WTC11 (cell line): ENCODE results near the gene COMMD6. TPM values are rescaled to one million over a fixed set of nuclear protein-coding genes. Genes with fewer than 3 reads are reported as not detected.

Experiments used
- ATAC-seq: fragments of 200-7000 bp; cut with Tn5 transposase; 2 replicates; pipeline ENCODE4 v1.10.0; 2021; ENCODE audit warnings: mild to moderate bottlenecking, moderate library complexity
- CTCF ChIA-PET: fragments of 300-600 bp; sonication (Branson Sonifier 250); formaldehyde crosslinking; loops from one replicate; lab custom pipeline; 2021; ENCODE audit warnings: antibody characterized with exemption; lab: Charles Lee
- POLR2A ChIA-PET: fragments of 350-600 bp; sonication (Branson Sonifier 250); formaldehyde crosslinking; loops from one replicate; lab custom pipeline; 2021; ENCODE audit warnings: antibody characterized with exemption; lab: Charles Lee
- DNase-seq: peaks from one replicate; pipeline ENCODE4 v3.0.0; 2021; ENCODE audit warnings: low spot score
- H3K27ac Mint-ChIP-seq: 2 replicates; pipeline ENCODE4 v1.8.0; 2021; ENCODE audit warnings: mixed read lengths
- H3K27me3 Mint-ChIP-seq: 2 replicates; pipeline ENCODE4 v1.8.0; 2021; ENCODE audit warnings: low read depth, mild to moderate bottlenecking, moderate library complexity, mixed read lengths
- H3K36me3 Mint-ChIP-seq: 2 replicates; pipeline ENCODE4 v1.8.0; 2021; ENCODE audit warnings: mixed read lengths
- H3K4me1 Mint-ChIP-seq: 2 replicates; pipeline ENCODE4 v1.8.0; 2022; ENCODE audit warnings: mixed read lengths
- H3K4me3 Mint-ChIP-seq: 2 replicates; pipeline ENCODE4 v1.8.0; 2021; ENCODE audit warnings: mild to moderate bottlenecking, moderate library complexity, mixed read lengths
- H3K9me3 Mint-ChIP-seq: 2 replicates; pipeline ENCODE4 v1.8.0; 2021; ENCODE audit warnings: mixed read lengths
- CTCF ChIP-seq: fragments of 200-600 bp; IDR thresholded peaks from 2 replicates; pipeline ENCODE4 v1.8.0; 2022; ENCODE audit warnings: antibody characterized with exemption
- FOXP1 ChIP-seq: sonication (generic); formaldehyde crosslinking; IDR thresholded peaks from 2 replicates; pipeline ENCODE4 v1.8.0; 2022; ENCODE audit warnings: missing genetic modification reagents, mild to moderate bottlenecking, moderate library complexity, borderline replicate concordance
- FOXP4 ChIP-seq: sonication (generic); formaldehyde crosslinking; IDR thresholded peaks from 2 replicates; pipeline ENCODE4 v1.8.0; 2022; ENCODE audit warnings: mild to moderate bottlenecking, missing genetic modification reagents
- HMGA2 ChIP-seq: fragments of 250-450 bp; sonication (Bioruptor Pico); IDR thresholded peaks from 2 replicates; pipeline ENCODE4 v1.4.0; 2021; ENCODE audit warnings: mild to moderate bottlenecking, moderate library complexity
- JUN ChIP-seq: sonication (generic); formaldehyde crosslinking; IDR thresholded peaks from 2 replicates; pipeline ENCODE4 v1.8.0; 2023; ENCODE audit warnings: mild to moderate bottlenecking, missing genetic modification reagents
- MYBL2 ChIP-seq: sonication (generic); formaldehyde crosslinking; IDR thresholded peaks from 2 replicates; pipeline ENCODE4 v1.8.1; 2023; ENCODE audit warnings: mild to moderate bottlenecking, moderate library complexity, missing genetic modification reagents
- NFATC4 ChIP-seq: fragments of 250-450 bp; sonication (Bioruptor Pico); IDR thresholded peaks from 2 replicates; pipeline ENCODE4 v1.9.0; 2021; ENCODE audit warnings: mild to moderate bottlenecking
- NFE2L1 ChIP-seq: sonication (generic); formaldehyde crosslinking; IDR thresholded peaks from 2 replicates; pipeline ENCODE4 v1.8.1; 2023; ENCODE audit warnings: missing genetic modification reagents
- NFYB ChIP-seq: sonication (generic); formaldehyde crosslinking; conservative IDR thresholded peaks from 2 replicates; pipeline ENCODE4 v1.8.0; 2022; ENCODE audit warnings: low read depth, missing genetic modification reagents
- NR3C1 ChIP-seq: sonication (generic); formaldehyde crosslinking; conservative IDR thresholded peaks from 2 replicates; pipeline ENCODE4 v1.8.1; 2023; ENCODE audit warnings: low read depth, mild to moderate bottlenecking, missing genetic modification reagents
- PRDM15 ChIP-seq: sonication (generic); formaldehyde crosslinking; IDR thresholded peaks from 2 replicates; pipeline ENCODE4 v1.8.0; 2022; ENCODE audit warnings: missing genetic modification reagents
- SMAD3 ChIP-seq: sonication (generic); formaldehyde crosslinking; IDR thresholded peaks from 2 replicates; pipeline ENCODE4 v1.8.0; 2022; ENCODE audit warnings: missing genetic modification reagents, mild to moderate bottlenecking, borderline replicate concordance
- TEAD1 ChIP-seq: sonication (generic); formaldehyde crosslinking; IDR thresholded peaks from 2 replicates; pipeline ENCODE4 v1.8.0; 2022; ENCODE audit warnings: mild to moderate bottlenecking, missing genetic modification reagents
- USF1 ChIP-seq: sonication (generic); formaldehyde crosslinking; IDR thresholded peaks from 2 replicates; pipeline ENCODE4 v1.8.0; 2022; ENCODE audit warnings: mild to moderate bottlenecking, missing genetic modification reagents
- ZBTB43 ChIP-seq: sonication (generic); formaldehyde crosslinking; IDR thresholded peaks from 2 replicates; pipeline ENCODE4 v1.8.1; 2023; ENCODE audit warnings: mild to moderate bottlenecking, missing genetic modification reagents
- ZNF232 ChIP-seq: sonication (generic); formaldehyde crosslinking; IDR thresholded peaks from 2 replicates; pipeline ENCODE4 v1.8.0; 2022; ENCODE audit warnings: mild to moderate bottlenecking, missing genetic modification reagents
- ZNF423 ChIP-seq: fragments of 250-450 bp; sonication (Bioruptor Pico); IDR thresholded peaks from 2 replicates; pipeline ENCODE4 v2.1.2; 2022; ENCODE audit warnings: mild to moderate bottlenecking, moderate library complexity
- ZNF532 ChIP-seq: fragments of 250-450 bp; sonication (Bioruptor Pico); IDR thresholded peaks from 2 replicates; pipeline ENCODE4 v1.9.0; 2021; ENCODE audit warnings: mild to moderate bottlenecking, borderline replicate concordance
- ZNF671 ChIP-seq: fragments of 250-450 bp; sonication (Bioruptor Pico); IDR thresholded peaks from 2 replicates; pipeline ENCODE4 v1.8.0; 2021; ENCODE audit warnings: mild to moderate bottlenecking
- ZSCAN18 ChIP-seq: fragments of 250-450 bp; sonication (Bioruptor Pico); IDR thresholded peaks from 2 replicates; pipeline ENCODE4 v2.1.2; 2022; ENCODE audit warnings: mild to moderate bottlenecking, moderate library complexity
- total RNA-seq: library from RNA; stranded (reverse); gene quantifications from 3 replicates; pipeline ENCODE4 v1.2.3, GENCODE V29; 2021

The COMMD6 gene
- total RNA-seq, 1 experiment from 2014 or later: 94.6 TPM

- no peak for TF ChIP-seq FOXP4
- no peak for TF ChIP-seq PRDM15
- TF ChIP-seq, all 79 proteins: peak for 0
These were observed 46.3 kb downstream of the COMMD6 start (continued) for GRCh38 chr13:75491376-75491775.

GRCh38 chr13:75489502-75490263 is 48.0 kb downstream of the COMMD6 start:
- Mint-ChIP-seq H3K4me1 (peaks cover 13% of the 10 kb centered on the region), H3K9me3 (peaks cover 11% of the 10 kb centered on the region), H3K27me3 (no peaks in the 10 kb centered on the region), H3K36me3 (no peaks in the 10 kb centered on the region), H3K27ac (no peak overlapping the region), H3K4me3 (no peak overlapping the region)
- ChIA-PET CTCF (no interaction called here), POLR2A (no interaction called here)
- DNase-seq (no peak), ATAC-seq (no peak)
- TF ChIP-seq ZNF232 (CRISPR knock-in tag): no peak
- TF ChIP-seq ZNF423 (CRISPR knock-in tag): no peak
- TF ChIP-seq MYBL2: no peak
- TF ChIP-seq FOXP1 (CRISPR knock-in tag): no peak
- TF ChIP-seq NFATC4 (CRISPR knock-in tag): no peak
- TF ChIP-seq NFE2L1 (CRISPR knock-in tag): no peak
- no peak for TF ChIP-seq ZBTB43 (CRISPR knock-in tag)
- no peak for TF ChIP-seq ZSCAN18 (CRISPR knock-in tag)
- no peak for TF ChIP-seq TEAD1 (CRISPR knock-in tag)
- TF ChIP-seq JUN (CRISPR knock-in tag): no peak
- TF ChIP-seq USF1: no peak
- TF ChIP-seq HMGA2 (CRISPR knock-in tag): no peak
- no peak for TF ChIP-seq NFYB (CRISPR knock-in tag)
- no peak for TF ChIP-seq NR3C1 (CRISPR knock-in tag)
- no peak for TF ChIP-seq ZNF671
- no peak for TF ChIP-seq CTCF
- no peak for TF ChIP-seq SMAD3 (CRISPR knock-in tag)
- no peak for TF ChIP-seq ZNF532 (CRISPR knock-in tag)
